Ovary (tissue), 3 donors: ENCODE measurements around the gene THEM4.

ENCODE experiments used
- CTCF ChIP-seq, 3 donors: fragments of 450-650 bp in 2 of 3; fragments of 200-600 bp in 1 of 3; IDR thresholded peaks; one replicate each; pipeline versions ENCODE4 v1.5.1 to v1.8.0; 2016 to 2022; ENCODE audit warnings: antibody characterized with exemption in 3 of 3, mild to moderate bottlenecking in 1 of 3
- EP300 ChIP-seq: sonication (generic); formaldehyde crosslinking; IDR thresholded peaks from one replicate; pipeline ENCODE4 v1.6.1; 2017; ENCODE audit warnings: antibody characterized with exemption
- POLR2A ChIP-seq: fragments of 450-650 bp; IDR thresholded peaks from one replicate; pipeline ENCODE4 v1.6.1; 2017; ENCODE audit warnings: antibody characterized with exemption, mild to moderate bottlenecking, moderate library complexity
- donor health status: DM: no; HTN: no; CAD: no.

GRCh38 chr1:151920149-151920548 lies 10.8 kb upstream of the THEM4 start:
- no peak for TF ChIP-seq CTCF (IDR thresholded peaks at IDR 0.05)
- no peak for TF ChIP-seq EP300
- TF ChIP-seq POLR2A = no peak
